Measurements from ENCODE around the gene PRAC1.

Gene PRAC1

GRCh38 chr17:48761114-48761513, 38.8 kb upstream of the PRAC1 start:
- Histone ChIP-seq H3K27me3 (ENCODE audit: insufficient read depth, low read length, poor library complexity) (peaks cover 15% of the 10 kb centered on the region), H3K27ac (ENCODE audit: low read length) (no peak overlapping the region), H4K20me1 (ENCODE audit: insufficient read depth, low read length) (no peaks in the 10 kb centered on the region), H3K4me2 (ENCODE audit: insufficient read depth, low read length) (no peak overlapping the region), H3K9me3 (ENCODE audit: insufficient read depth, low read length, severe bottlenecking) (no peaks in the 10 kb centered on the region), H3K4me3 (ENCODE audit: low read depth in 1 of 2, low read length in 2 of 2) (no peak overlapping the region), H3K4me1 (ENCODE audit: insufficient read depth, low read length) (no peaks in the 10 kb centered on the region), H2AFZ (ENCODE audit: low read depth, low read length) (no peak overlapping the region), H3K9ac (ENCODE audit: low read depth, low read length) (no peak overlapping the region), H3K36me3 (ENCODE audit: insufficient read depth, low read length) (no peaks in the 10 kb centered on the region), H3K79me2 (ENCODE audit: insufficient read depth, low read length) (no peaks in the 10 kb centered on the region)
- ATAC-seq (ENCODE audit: insufficient read depth, low read depth) (no peak), DNase-seq (no peak)
- TF ChIP-seq EZH2 (IDR thresholded peaks at IDR 0.05; ENCODE audit: borderline replicate concordance, low read depth, low read length, severe bottlenecking) (no peak), CTCF (IDR thresholded peaks at IDR 0.05; ENCODE audit: borderline replicate concordance, extremely low read depth, low read length, poor library complexity, severe bottlenecking) (no peak)

GRCh38 chr17:48760411-48760810, 38.1 kb upstream of the PRAC1 start:
- Histone ChIP-seq H3K4me3 (ENCODE audit: low read depth in 1 of 2, low read length in 2 of 2) (no peak overlapping the region), H3K79me2 (ENCODE audit: insufficient read depth, low read length) (no peaks in the 10 kb centered on the region), H2AFZ (ENCODE audit: low read depth, low read length) (no peak overlapping the region), H3K4me2 (ENCODE audit: insufficient read depth, low read length) (no peak overlapping the region), H3K27me3 (ENCODE audit: insufficient read depth, low read length, poor library complexity) (peaks cover 18% of the 10 kb centered on the region), H3K9me3 (ENCODE audit: insufficient read depth, low read length, severe bottlenecking) (no peaks in the 10 kb centered on the region), H3K9ac (ENCODE audit: low read depth, low read length) (no peak overlapping the region), H3K27ac (ENCODE audit: low read length) (no peak overlapping the region), H4K20me1 (ENCODE audit: insufficient read depth, low read length) (no peaks in the 10 kb centered on the region), H3K36me3 (ENCODE audit: insufficient read depth, low read length) (no peaks in the 10 kb centered on the region), H3K4me1 (ENCODE audit: insufficient read depth, low read length) (no peaks in the 10 kb centered on the region)
- TF ChIP-seq EZH2 (IDR thresholded peaks at IDR 0.05; ENCODE audit: borderline replicate concordance, low read depth, low read length, severe bottlenecking) (no peak), CTCF (IDR thresholded peaks at IDR 0.05; ENCODE audit: borderline replicate concordance, extremely low read depth, low read length, poor library complexity, severe bottlenecking) (no peak)
- ATAC-seq (ENCODE audit: insufficient read depth, low read depth) (no peak), DNase-seq (no peak)

DNA sequence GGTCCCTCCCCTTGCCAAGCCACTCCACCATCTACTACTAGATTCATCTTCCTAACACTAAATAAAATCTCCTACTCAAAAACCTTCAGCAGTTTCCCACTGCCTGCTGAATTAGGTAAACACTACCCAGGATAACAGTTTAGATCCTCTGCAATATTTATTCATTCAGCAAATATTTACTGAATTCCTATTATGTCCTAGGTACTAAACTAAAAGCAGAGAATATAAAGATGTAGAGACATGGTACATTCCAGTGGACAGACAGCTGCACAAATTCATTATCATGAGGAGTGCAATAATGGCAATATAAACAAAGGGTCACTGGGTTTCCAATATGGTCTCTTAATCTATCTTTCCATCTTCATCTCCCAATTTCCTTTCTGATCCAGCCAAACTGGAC, 37.0 kb upstream of the PRAC1 start:
- Histone ChIP-seq H3K27me3 (ENCODE audit: insufficient read depth, low read length, poor library complexity) (peaks cover 18% of the 10 kb centered on the region), H3K9ac (ENCODE audit: low read depth, low read length) (no peak overlapping the region), H3K36me3 (ENCODE audit: insufficient read depth, low read length) (no peaks in the 10 kb centered on the region), H3K4me3 (ENCODE audit: low read depth in 1 of 2, low read length in 2 of 2) (no peak overlapping the region), H3K79me2 (ENCODE audit: insufficient read depth, low read length) (no peaks in the 10 kb centered on the region), H2AFZ (ENCODE audit: low read depth, low read length) (no peak overlapping the region), H3K4me1 (ENCODE audit: insufficient read depth, low read length) (no peaks in the 10 kb centered on the region), H3K9me3 (ENCODE audit: insufficient read depth, low read length, severe bottlenecking) (no peaks in the 10 kb centered on the region), H3K4me2 (ENCODE audit: insufficient read depth, low read length) (no peak overlapping the region), H3K27ac (ENCODE audit: low read length) (no peak overlapping the region), H4K20me1 (ENCODE audit: insufficient read depth, low read length) (no peaks in the 10 kb centered on the region)
- no peak for TF ChIP-seq CTCF (IDR thresholded peaks at IDR 0.05; ENCODE audit: borderline replicate concordance, extremely low read depth, low read length, poor library complexity, severe bottlenecking)
- no peak for TF ChIP-seq EZH2 (IDR thresholded peaks at IDR 0.05; ENCODE audit: borderline replicate concordance, low read depth, low read length, severe bottlenecking)
- ATAC-seq (ENCODE audit: insufficient read depth, low read depth) (no peak), DNase-seq (no peak)

GRCh38 chr17:48757524-48757961, 35.2 kb upstream of the PRAC1 start:
- H3K4me2 ChIP-seq (ENCODE audit: insufficient read depth, low read length), result no peak overlapping the region
- no peak for DNase-seq
- H2AFZ ChIP-seq (ENCODE audit: low read depth, low read length), result no peak overlapping the region
- ATAC-seq (ENCODE audit: insufficient read depth, low read depth), result no peak
- no peaks in the 10 kb centered on the region for H3K9me3 ChIP-seq (ENCODE audit: insufficient read depth, low read length, severe bottlenecking)
- no peaks in the 10 kb centered on the region for H3K36me3 ChIP-seq (ENCODE audit: insufficient read depth, low read length)
- TF ChIP-seq CTCF (IDR thresholded peaks at IDR 0.05; ENCODE audit: borderline replicate concordance, extremely low read depth, low read length, poor library complexity, severe bottlenecking) (no peak), EZH2 (IDR thresholded peaks at IDR 0.05; ENCODE audit: borderline replicate concordance, low read depth, low read length, severe bottlenecking) (no peak)
- H3K27me3 ChIP-seq (ENCODE audit: insufficient read depth, low read length, poor library complexity), result peaks cover 28% of the 10 kb centered on the region
- no peak overlapping the region for H3K4me3 ChIP-seq (ENCODE audit: low read depth in 1 of 2, low read length in 2 of 2)
- no peaks in the 10 kb centered on the region for H3K79me2 ChIP-seq (ENCODE audit: insufficient read depth, low read length)
- no peaks in the 10 kb centered on the region for H4K20me1 ChIP-seq (ENCODE audit: insufficient read depth, low read length)
- no peak overlapping the region for H3K9ac ChIP-seq (ENCODE audit: low read depth, low read length)
- H3K27ac ChIP-seq (ENCODE audit: low read length), result no peak overlapping the region
- H3K4me1 ChIP-seq (ENCODE audit: insufficient read depth, low read length), result no peaks in the 10 kb centered on the region
